Stimulated activated CD8-positive, alpha-beta memory T cell treated with anti-CD3 and anti-CD28 coated beads, Interleukin-4, amount 100 ng/mL, for 24 hours (primary cell): Measurements from ENCODE around the gene ARL8A.
"Not testable (repeated sequence)": the region's sequence is repeated elsewhere in the genome, so short reads cannot be mapped to it uniquely, and the experiment has no call there.

Experiments used
- DNase-seq: peaks from one replicate; pipeline ENCODE4 v3.0.0-alpha.2; 2020; ENCODE audit warnings: low read depth

The ARL8A gene

GRCh38 chr1:202112859-202113689 lies 31.5 kb downstream of the ARL8A start:
- no peak for DNase-seq

DNA sequence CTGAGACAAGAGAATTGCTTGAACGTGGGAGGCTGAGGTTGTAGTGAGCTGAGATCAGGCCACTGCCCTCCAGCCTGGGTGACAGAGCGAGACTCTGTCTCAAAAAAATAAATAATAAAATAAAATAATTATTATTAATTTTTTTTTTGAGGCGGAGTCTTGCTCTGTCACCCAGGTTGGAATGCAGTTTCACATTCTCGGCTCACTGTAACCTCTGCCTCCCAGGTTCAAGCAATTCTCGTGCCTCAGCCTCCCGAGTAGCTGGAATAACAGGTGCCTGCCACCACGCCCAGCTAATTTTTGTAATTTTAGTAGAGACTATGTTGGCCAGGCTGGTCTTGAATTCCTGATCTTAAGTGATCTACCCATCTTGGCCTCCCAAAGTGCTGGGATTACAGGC lies 32.9 kb downstream of the ARL8A start:
- not testable (repeated sequence) for DNase-seq

GRCh38 chr1:202110977-202111376 lies 33.6 kb downstream of the ARL8A start:
- DNase-seq = no peak

DNA sequence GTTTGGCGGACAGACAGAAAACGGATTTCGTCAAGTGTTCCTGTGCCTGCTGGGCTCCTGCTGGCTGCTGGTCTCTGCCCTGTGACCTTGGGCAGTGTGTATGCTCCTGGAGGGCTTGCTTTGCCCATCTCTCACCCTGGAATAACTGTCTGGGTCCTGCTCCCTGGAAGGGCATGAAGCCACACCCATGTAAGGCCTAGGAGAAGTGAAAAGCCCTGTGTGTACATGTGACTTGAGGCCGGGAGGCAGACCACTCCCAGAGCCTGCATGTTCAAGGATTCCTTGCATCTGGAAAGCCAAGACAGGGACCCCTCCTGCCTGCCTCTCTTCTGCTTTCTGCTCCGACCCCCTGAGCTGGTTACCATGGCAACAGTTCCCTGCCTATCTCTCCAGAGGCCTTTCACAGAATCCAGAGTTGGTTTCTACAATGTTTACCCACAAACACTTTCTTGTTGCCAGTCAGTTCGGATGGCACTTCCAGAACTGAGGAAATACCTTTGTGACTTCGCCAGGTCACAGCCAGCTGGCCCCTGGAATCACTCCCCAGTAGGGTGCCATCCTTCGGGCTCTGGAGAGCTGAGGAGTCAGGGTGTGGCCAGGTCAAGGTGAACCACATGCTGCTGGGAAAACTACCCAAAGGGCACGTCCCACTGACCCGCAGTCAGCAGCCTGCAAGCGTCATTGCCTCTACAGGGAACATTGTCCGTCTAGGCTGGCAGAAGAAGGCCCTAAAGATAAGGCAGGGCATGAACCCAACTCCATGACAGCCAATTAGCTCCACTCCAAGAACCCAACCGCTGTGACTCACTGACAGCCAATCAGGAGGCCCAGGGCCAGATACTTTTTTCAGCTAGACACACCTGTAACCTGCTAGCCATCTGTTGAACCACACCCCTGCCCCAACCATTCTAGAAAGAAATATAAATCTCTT lies 36.5 kb downstream of the ARL8A start:
- DNase-seq = no peak

DNA sequence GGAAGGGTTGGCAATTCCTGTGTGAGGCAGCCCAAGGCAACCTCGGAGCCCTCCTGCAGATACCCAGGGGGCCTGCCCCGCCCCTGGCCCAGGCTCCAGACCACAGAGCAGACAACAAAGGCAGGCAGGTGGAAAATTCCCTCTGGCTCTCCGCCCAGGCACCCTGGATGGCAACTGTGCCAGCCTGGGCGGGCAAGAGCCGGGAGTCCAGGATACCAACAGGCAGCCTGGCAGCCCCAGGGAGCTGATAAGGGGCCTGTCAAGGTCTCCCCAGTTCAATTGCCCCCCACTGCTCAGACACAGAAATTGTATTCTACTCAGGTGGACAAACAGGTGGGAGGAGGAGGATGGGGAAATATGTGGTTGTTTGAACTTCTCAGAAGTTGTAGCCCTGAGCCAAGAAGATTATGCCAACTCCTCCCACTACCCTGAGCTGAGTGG lies 37.2 kb downstream of the ARL8A start:
- no peak for DNase-seq

- no peak for DNase-seq
Measured at GRCh38 chr1:202106340-202107254, 37.9 kb downstream of the ARL8A start.

DNA sequence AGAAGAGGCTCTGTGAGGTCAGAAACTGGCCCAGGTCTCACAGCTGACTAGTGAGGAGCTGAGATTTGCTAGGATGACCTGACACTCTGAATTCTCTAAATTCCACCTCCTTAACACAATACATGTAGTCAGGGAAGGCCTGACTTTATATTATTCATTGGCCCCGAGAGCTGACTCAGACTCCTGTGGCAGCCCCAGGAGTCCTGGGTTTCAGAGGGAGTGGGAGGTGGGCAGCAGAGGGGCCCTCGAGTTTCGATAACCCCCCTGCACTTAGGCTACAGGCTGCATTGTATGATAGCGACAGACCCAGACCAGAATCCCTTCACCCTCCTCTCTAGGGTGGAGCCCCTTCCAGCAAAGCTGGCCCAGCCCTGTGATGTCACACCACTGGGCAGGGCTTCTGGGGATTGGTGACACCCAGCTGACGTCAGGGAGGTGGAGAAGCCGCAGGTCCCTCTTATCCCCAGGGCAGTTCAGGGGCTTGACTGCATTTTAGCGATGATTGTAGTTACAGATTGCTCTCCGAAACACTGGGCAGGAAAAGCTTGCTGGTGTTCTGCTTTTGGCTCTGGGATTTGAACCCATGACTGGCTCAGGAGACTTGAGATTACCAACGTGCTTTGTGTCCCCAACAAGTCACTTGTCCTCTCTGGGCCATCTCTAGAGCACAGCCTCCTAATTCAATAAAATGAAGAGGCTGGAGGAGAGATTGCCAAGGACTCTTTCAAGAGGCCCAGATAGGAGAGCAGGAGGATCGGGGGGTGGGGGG lies 38.8 kb downstream of the ARL8A start:
- DNase-seq = no peak

DNA sequence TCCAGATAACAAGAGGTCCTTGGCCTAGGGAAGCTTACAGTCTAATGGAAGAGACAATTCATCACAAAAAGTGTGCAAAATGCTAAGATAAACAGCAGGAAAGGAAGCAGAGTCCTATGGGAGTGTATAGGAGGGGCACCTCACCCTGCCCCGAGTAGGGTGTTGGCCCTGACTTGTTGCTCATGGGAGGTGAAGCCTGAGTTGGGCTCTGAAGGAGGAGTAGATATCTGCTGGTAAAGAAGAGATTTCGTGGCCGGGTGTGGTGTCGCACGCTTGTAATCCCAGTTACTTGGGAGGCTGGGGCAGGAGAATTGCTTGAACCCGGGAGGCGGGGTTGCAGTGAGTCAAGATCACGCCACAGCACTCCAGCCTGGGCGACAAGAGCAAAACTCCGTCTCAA lies 40.5 kb downstream of the ARL8A start:
- no peak for DNase-seq

GRCh38 chr1:202101184-202101583 lies 43.4 kb downstream of the ARL8A start:
- DNase-seq = no peak

GRCh38 chr1:202093858-202094257 lies 50.7 kb downstream of the ARL8A start:
- no peak for DNase-seq

DNA sequence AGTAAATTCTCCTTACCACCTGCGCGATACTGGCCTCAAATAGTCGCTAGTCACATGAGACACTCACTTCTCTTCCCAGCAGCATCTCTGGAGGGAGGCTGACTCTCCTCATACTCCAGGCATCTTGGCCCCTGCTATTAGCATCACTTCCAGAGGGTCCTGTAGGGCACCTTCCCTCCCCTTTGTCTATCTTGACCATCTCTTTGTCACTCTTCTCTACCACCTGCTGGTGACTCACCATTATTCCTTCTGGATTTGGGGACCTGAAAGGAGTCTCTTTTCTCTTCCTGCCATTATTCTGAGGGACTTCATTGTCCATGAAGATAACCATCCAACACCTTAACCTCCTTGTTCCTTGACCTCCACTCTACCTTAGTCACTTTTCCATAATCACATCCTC lies 53.5 kb downstream of the ARL8A start:
- DNase-seq = no peak

DNA sequence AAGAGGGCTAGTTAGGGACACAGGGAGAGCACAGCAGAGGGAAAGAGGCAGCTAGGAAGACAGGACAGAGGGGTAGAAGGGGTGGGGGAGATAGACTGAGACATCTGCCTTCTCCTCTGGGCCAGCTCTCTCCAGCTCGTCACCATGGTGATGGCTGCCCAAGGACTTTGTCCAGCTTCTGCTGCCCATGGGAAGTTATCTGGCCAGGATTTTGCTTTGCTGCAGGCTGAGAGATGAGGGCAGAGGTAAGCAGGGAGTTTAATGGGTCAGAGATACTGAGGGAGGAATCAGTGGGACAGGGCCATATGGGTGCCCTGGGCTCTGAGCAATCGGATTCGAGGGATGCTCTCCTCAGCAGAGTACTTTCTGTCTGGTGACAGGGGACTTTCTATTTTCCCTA lies 56.3 kb downstream of the ARL8A start:
- no peak for DNase-seq

DNA sequence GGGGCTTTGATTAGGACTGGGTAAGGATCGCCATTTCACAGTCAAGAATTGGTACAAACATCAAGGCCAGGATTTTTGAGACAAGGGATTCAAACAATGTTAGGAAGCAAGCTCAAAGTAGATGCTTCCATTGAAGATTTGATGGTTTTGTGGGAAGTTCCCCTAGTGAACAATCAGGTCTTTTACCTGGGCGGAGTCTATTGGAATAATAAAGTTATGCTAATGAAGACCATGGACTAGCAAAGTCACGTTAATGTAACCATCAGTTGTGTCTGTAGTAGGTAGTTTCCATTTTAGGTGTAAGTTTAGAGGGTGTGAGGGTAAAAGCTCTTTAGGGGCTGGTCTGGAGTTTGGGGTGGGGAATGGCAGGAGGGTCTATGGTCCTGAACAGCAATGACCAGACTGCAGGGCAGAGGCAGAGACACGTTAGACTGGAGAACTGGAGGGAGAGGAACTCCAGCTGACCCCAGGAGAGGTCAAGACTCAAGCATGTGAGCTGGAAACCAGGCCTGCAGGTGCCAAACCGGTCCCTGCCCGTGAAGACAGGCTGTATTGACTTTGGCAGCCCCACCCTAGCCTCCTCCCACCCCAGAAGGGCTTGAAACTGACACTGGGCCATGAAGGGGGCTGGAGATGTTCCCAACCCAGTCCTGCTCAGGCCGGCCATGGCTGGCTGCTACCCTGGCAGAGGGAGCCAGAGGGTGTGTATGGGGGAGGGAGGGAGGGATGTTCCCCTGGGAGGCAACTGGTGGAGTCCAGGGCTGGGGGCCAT lies 57.8 kb downstream of the ARL8A start:
- DNase-seq = no peak

GRCh38 chr1:202085682-202086373 lies 58.7 kb downstream of the ARL8A start:
- no peak for DNase-seq

DNA sequence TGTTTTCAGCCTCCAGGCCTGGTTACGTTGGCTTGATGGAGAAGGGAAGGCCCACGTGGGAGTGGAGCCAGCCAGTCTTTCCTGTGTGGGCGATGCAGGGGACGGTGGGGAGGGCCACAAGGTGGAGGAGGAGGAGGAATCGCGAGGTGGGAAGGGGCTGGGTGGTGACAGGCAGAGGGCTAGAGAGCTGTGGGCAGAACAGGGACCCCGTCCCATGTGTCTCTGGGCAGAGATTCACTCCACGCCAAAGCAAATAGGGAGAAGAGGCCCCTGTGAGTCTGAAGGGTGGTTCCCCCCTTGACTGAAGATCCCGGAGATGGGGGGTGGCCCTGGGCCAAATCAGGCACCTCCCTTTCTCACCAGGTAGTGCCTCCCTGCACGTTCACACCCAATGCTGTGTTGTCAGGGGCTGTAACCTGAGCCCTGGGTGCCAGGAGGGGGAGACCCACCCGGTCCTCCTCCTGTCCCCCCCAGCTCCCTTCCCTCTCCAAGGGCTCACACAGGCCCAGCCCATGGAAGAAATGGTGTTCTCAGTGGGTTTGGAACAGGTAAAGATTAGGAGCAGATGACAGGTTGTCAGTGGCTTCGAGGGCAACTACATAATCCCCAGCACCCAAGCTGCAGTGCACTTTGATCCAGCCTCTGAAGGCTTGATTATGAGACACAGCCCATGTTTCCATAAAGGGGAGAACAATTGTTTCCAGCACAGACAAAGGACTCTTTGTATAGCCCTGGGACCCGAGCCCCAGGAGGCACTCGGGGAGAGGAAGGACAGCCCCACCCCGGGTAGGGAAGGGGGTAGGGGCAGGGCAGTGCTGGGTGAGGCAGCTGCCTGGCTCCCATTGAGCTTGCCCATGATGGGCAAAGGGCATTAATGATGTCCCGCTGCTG lies 59.5 kb downstream of the ARL8A start:
- no peak for DNase-seq
